Caco-2 (cell line): ENCODE measurements around the gene NLRP3. TPM values are rescaled to one million over a fixed set of nuclear protein-coding genes. Genes with fewer than 3 reads are reported as not detected.
"Not testable (repeated sequence)": the region's sequence is repeated elsewhere in the genome, so short reads cannot be mapped to it uniquely, and the experiment has no call there.

Experiments
- Bru-seq: library from RNA; stranded (reverse); fragments of 400-500 nt; gene quantifications from one replicate; lab custom pipeline; 2021; lab: Mats Ljungman, UMichigan
- BruChase-seq, 2 experiments: library from RNA; stranded (reverse); fragments of 400-500 nt; gene quantifications; one replicate each; lab custom pipeline; 2021; lab: Mats Ljungman, UMichigan
- BruUV-seq: library from RNA; stranded (reverse); fragments of 400-500 nt; replicated peaks from 2 replicates; lab custom pipeline; 2021; lab: Mats Ljungman, UMichigan
- CTCF ChIA-PET: fragments of 300-600 bp; sonication (Branson Sonifier 250); formaldehyde crosslinking; loops from one replicate; lab custom pipeline; 2022; ENCODE audit warnings: antibody characterized with exemption; lab: Charles Lee
- POLR2A ChIA-PET: fragments of 300-600 bp; sonication (Branson Sonifier 250); formaldehyde crosslinking; loops from one replicate; lab custom pipeline; 2022; ENCODE audit warnings: antibody characterized with exemption; lab: Charles Lee
- DNase-seq, 2 experiments: peaks; one replicate each; pipeline versions ENCODE4 v3.0.0 to v3.0.0-alpha.2; 2020 to 2022
- H3K27me3 ChIP-seq: replicated peaks from 2 replicates; pipeline ENCODE4 v1.6.0; 2011; ENCODE audit warnings: low read length; ENCODE audit not compliant: control insufficient read depth, insufficient read depth
- H3K36me3 ChIP-seq: 2 replicates; pipeline ENCODE4 v1.5.1; 2011; ENCODE audit warnings: low read length; ENCODE audit not compliant: control insufficient read depth, insufficient read depth
- H3K4me1 ChIP-seq: fragments of 250-450 bp; sonication (Bioruptor Pico); 2 replicates; pipeline ENCODE4 v1.5.1; 2020; ENCODE audit warnings: mild to moderate bottlenecking
- H3K4me3 ChIP-seq: 2 replicates; pipeline ENCODE4 v1.5.1; 2011; ENCODE audit warnings: low read depth, mild to moderate bottlenecking, control low read depth, low read length
- H3K9me3 ChIP-seq: fragments of 250-450 bp; sonication (Bioruptor Pico); 2 replicates; pipeline ENCODE4 v1.5.1; 2020; ENCODE audit warnings: mild to moderate bottlenecking, moderate library complexity
- H3K27ac Mint-ChIP-seq: one replicate; pipeline ENCODE4 v1.8.0; 2022; ENCODE audit warnings: mixed read lengths; ENCODE audit not compliant: unreplicated experiment
- H3K27me3 Mint-ChIP-seq: one replicate; pipeline ENCODE4 v1.8.0; 2022; ENCODE audit warnings: mixed read lengths; ENCODE audit not compliant: insufficient read depth, unreplicated experiment
- H3K36me3 Mint-ChIP-seq: one replicate; pipeline ENCODE4 v1.8.0; 2022; ENCODE audit warnings: mild to moderate bottlenecking, mixed read lengths; ENCODE audit not compliant: insufficient read depth, unreplicated experiment
- H3K4me1 Mint-ChIP-seq: one replicate; pipeline ENCODE4 v1.8.0; 2022; ENCODE audit warnings: low read depth, mixed read lengths; ENCODE audit not compliant: unreplicated experiment
- H3K4me3 Mint-ChIP-seq: one replicate; pipeline ENCODE4 v1.8.0; 2022; ENCODE audit warnings: mild to moderate bottlenecking, moderate library complexity, mixed read lengths; ENCODE audit not compliant: unreplicated experiment
- H3K9me3 Mint-ChIP-seq: one replicate; pipeline ENCODE4 v1.8.0; 2022; ENCODE audit warnings: mixed read lengths; ENCODE audit not compliant: unreplicated experiment
- intact Hi-C: fragments of 100-400 bp; cut with micrococcal nuclease; formaldehyde crosslinking; loops from one replicate; pipeline ENCODE4 v1.10.0; 2022; ENCODE audit not compliant: unreplicated experiment
- long read RNA-seq: library from polyadenylated mRNA; stranded (forward); transcript quantifications from one replicate; pipeline ENCODE4 v2.0.0, GENCODE V29; 2022
- total RNA-seq: library from RNA; stranded (reverse); gene quantifications from 2 replicates; pipeline ENCODE4 v1.2.3, GENCODE V29; 2022
- TF ChIP-seq, protein P1 (sequence below), 2 experiments: fragments of 200-600 bp in 1 of 2; IDR thresholded peaks; 1 replicate in 1 of 2; 2 replicates in 1 of 2; pipeline versions ENCODE4 v1.5.1 to v1.8.0; 2011 to 2022; ENCODE audit warnings: antibody characterized with exemption in 1 of 2, control low read depth in 1 of 2, inconsistent platforms in 1 of 2, low read depth in 1 of 2, low read length in 1 of 2, mild to moderate bottlenecking in 1 of 2, moderate library complexity in 1 of 2; ENCODE audit not compliant: insufficient read depth in 1 of 2, severe bottlenecking in 1 of 2, unreplicated experiment in 1 of 2

NLRP3 gene
- not detected in 2 replicates for total RNA-seq
- percentile 7 among the genes with signal in this experiment for Bru-seq, nascent RNA
- percentile 3 among the genes with signal in this experiment for BruChase-seq, experiment 1, labeled RNA remaining after a 2-hour chase
- not detected for BruChase-seq, experiment 2, labeled RNA remaining after a 6-hour chase
- long read RNA-seq, result 0 reads

DNA sequence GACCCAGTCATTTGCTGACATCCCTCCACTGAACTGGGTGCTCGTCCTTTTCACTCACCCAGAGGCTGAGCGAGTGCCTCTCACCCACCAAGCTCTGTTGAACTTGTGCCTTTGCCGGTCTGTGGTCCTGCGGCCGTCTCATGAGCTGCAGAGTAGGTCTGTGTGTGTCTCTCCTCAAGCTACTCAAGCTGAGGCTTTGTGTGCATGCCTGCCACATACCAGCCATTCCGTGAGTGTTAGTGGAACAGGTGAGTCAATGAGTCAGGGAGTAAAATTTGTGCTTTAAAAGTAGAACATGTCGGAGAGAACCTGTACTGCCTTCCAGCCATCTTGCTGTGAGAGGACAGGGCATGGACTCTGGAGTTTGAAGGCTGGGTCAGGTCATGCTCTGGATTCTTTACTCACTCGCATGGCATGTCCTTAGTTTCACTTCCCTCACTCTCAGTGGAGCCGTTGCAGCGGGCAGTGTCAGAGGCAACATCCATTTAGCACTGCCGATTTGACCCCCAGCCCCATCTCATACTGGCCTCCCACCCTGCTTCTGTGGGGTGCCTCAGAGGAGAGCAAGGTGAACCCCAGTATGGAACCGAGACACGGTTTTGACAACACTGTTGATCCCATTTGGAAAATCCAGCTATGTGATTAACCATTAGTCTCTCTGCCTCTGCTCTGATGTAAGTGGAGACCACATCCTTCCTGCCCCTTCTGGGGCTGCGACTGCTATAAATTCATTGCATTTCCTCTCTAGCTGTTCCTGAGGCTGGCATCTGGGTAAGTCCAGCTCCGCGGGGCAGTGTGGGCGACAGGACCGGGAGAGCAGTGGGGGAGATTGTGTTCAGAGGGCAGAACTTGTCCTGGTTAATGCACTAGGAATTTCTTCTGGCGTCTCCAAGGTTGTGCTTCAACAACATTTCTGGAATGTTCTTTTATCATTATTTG, at the start of gene NLRP3:
Gene NLRP3 (plus strand): TSS at position 751 of the 939 bp plus-strand sequence. CDS start 2,628 bp downstream, outside the sequence.
- peaks cover 4% of the 10 kb centered on the region for H3K36me3 Mint-ChIP-seq
- no peaks in the 10 kb centered on the region for H3K36me3 ChIP-seq
- ChIA-PET POLR2A (no interaction called here), CTCF (no interaction called here)
- H3K27me3 ChIP-seq, result no peaks in the 10 kb centered on the region
- no peak within 1 kb of the TSS for H3K4me3 Mint-ChIP-seq
- H3K4me3 ChIP-seq, result no peak within 1 kb of the TSS
- DNase-seq, result no peak
- no peaks in the 10 kb centered on the region for H3K4me1 ChIP-seq
- no peaks in the 10 kb centered on the region for H3K9me3 ChIP-seq
- TF ChIP-seq, protein P1, sequence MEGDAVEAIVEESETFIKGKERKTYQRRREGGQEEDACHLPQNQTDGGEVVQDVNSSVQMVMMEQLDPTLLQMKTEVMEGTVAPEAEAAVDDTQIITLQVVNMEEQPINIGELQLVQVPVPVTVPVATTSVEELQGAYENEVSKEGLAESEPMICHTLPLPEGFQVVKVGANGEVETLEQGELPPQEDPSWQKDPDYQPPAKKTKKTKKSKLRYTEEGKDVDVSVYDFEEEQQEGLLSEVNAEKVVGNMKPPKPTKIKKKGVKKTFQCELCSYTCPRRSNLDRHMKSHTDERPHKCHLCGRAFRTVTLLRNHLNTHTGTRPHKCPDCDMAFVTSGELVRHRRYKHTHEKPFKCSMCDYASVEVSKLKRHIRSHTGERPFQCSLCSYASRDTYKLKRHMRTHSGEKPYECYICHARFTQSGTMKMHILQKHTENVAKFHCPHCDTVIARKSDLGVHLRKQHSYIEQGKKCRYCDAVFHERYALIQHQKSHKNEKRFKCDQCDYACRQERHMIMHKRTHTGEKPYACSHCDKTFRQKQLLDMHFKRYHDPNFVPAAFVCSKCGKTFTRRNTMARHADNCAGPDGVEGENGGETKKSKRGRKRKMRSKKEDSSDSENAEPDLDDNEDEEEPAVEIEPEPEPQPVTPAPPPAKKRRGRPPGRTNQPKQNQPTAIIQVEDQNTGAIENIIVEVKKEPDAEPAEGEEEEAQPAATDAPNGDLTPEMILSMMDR (IDR thresholded peaks at IDR 0.05; ENCODE audit: insufficient read depth in 1 of 2, low read depth in 1 of 2, low read length in 1 of 2, severe bottlenecking in 1 of 2, unreplicated experiment in 1 of 2), result no peak
- H3K27me3 Mint-ChIP-seq, result peaks cover 5% of the 10 kb centered on the region
- peaks cover 8% of the 10 kb centered on the region for H3K4me1 Mint-ChIP-seq
- H3K27ac Mint-ChIP-seq, result peak within 1 kb of the TSS; percentile 83
- no peaks in the 10 kb centered on the region for H3K9me3 Mint-ChIP-seq
- intact Hi-C loops, result no loop called here
- BruUV-seq, result no TSS peak

DNA sequence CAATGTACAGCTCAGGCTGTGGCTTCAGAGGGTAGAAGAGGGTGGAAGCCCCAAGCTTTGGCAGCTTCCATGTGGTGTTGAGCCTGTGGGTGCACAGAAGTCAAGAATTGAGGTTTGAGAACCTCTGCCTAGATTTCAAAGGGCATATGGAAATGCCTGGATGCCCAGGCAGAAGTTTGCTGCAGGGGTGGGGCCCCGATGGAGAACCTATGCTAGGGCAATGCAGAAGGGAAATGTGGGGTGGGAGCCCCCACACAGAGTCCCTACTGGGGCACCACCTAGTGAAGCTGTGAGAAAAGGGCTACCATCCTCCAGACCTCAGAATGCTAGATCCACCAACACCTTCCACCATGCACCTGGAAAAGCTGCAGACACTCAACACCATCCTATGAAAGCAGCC, 49.6 kb upstream of the NLRP3 start:
- H3K4me1 Mint-ChIP-seq, H3K36me3 Mint-ChIP-seq, H3K27me3 Mint-ChIP-seq, CTCF ChIA-PET, BruUV-seq, H3K27me3 ChIP-seq, H3K4me3 Mint-ChIP-seq, DNase-seq, intact Hi-C loops, H3K4me1 ChIP-seq, H3K36me3 ChIP-seq, H3K9me3 ChIP-seq, H3K4me3 ChIP-seq, POLR2A ChIA-PET, H3K27ac Mint-ChIP-seq: not testable (repeated sequence)
- H3K9me3 Mint-ChIP-seq, result peaks cover 12% of the 10 kb centered on the region

DNA sequence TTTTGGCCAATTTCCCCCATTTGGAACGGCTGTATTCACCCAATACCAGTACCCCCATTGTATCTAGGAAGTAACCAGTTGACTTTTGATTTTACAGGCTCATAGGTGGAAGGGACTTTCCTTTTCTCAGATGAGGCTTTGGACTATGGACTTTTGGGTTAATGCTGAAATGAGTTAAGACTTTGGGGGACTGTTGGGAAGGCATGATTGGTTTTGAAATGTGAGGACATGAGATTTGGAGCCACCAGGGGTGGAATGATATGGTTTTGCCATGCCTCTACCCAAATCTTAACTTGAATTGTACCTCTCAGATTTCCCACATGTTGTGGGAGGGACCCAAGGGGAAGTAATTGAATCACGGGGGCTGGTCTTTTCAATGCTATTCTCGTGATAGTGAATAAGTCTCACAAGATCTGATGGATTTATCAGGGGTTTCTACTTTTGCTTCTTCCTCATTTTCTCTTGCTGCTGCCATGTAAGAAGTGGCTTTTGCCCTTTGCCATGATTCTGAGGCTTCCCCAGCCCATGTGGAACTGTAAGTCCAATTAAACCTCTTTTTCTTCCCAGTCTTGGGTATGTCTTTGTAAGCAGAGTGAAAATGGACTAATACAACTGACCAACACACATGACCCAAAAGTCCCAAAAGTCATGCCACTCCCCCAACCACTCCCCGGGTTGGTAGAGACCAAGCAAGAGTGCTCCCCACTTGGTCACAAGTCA, 48.9 kb upstream of the NLRP3 start:
- ChIA-PET CTCF (no interaction called here), POLR2A (no interaction called here)
- no peaks in the 10 kb centered on the region for H3K4me1 Mint-ChIP-seq
- H3K4me3 ChIP-seq, result no peak overlapping the region
- H3K4me3 Mint-ChIP-seq, result no peak overlapping the region
- H3K36me3 ChIP-seq, result no peaks in the 10 kb centered on the region
- H3K27me3 ChIP-seq, result no peaks in the 10 kb centered on the region
- TF ChIP-seq, protein P1 (IDR thresholded peaks at IDR 0.05; ENCODE audit: insufficient read depth in 1 of 2, low read depth in 1 of 2, low read length in 1 of 2, severe bottlenecking in 1 of 2, unreplicated experiment in 1 of 2), result no peak
- intact Hi-C loops, result no loop called here
- H3K27ac Mint-ChIP-seq, result no peak overlapping the region
- peaks cover 12% of the 10 kb centered on the region for H3K9me3 Mint-ChIP-seq
- H3K9me3 ChIP-seq, result no peaks in the 10 kb centered on the region; the same call in 1 of the 2 replicates
- H3K4me1 ChIP-seq, result no peaks in the 10 kb centered on the region
- DNase-seq, result no peak
- H3K36me3 Mint-ChIP-seq, result no peaks in the 10 kb centered on the region
- no TSS peak for BruUV-seq
- H3K27me3 Mint-ChIP-seq, result no peaks in the 10 kb centered on the region
